Right ventricle myocardium inferior (tissue), 1 donor: ENCODE data around the gene SETD1A. TPM values are rescaled to one million over a fixed set of nuclear protein-coding genes. Genes with fewer than 3 reads are reported as not detected.
A peak's percentile ranks its signal among the peaks of the same experiment; 100 is the strongest.

ENCODE experiments used
- ATAC-seq: fragments of 200-7000 bp; cut with Tn5 transposase; one replicate; pipeline ENCODE4 v1.9.1; 2020; ENCODE audit warnings: mild to moderate bottlenecking, moderate library complexity
- DNase-seq: peaks from one replicate; pipeline ENCODE4 v3.0.0; 2021; ENCODE audit errors: missing footprints
- intact Hi-C: fragments of 100-400 bp; cut with DNase I; formaldehyde crosslinking; loops from one replicate; pipeline ENCODE4 v1.11.0; 2022
- total RNA-seq: library from RNA; stranded (reverse); fragmentation: NEBNext Ultra II Directional; extraction: Animal tissue kit (Norgen Biotek cat#: 25700); gene quantifications from one replicate; pipeline ENCODE4 v1.2.1, GENCODE V29; 2021
- donor health status: DM: no; HTN: yes; CAD: no; lungs with severe emphysema.

Gene SETD1A
- total RNA-seq, 1 donor from 2014 or later: 9.4 TPM

- ATAC-seq (no peak), DNase-seq (no peak)
- intact Hi-C loops: loop anchor here (5.0 kb wide), 2 partner anchors 396 to 471 kb away; partner anchors contain the start of gene ARMC5
Observed at GRCh38 chr16:30986129-30986991, 28.8 kb downstream of the SETD1A start.

- no peak for DNase-seq
- no peak for ATAC-seq
- intact Hi-C loops: loop anchor here (5.0 kb wide), 2 partner anchors 395 to 470 kb away; partner anchors contain the start of gene ARMC5
Observed at GRCh38 chr16:30987581-30988190, 30.1 kb downstream of the SETD1A start.

GRCh38 chr16:30989469-30990047, 32.0 kb downstream of the SETD1A start:
- intact Hi-C loops: loop anchor here (5.0 kb wide), 2 partner anchors 393 to 468 kb away; partner anchors contain the start of gene ARMC5
- ATAC-seq: no peak
- no peak for DNase-seq

- ATAC-seq: no peak
- intact Hi-C loops: no loop called here
Observed at GRCh38 chr16:30990105-30990504, 32.6 kb downstream of the SETD1A start.

GRCh38 chr16:30991052-30991451, 33.5 kb downstream of the SETD1A start:
- ATAC-seq (no peak), DNase-seq (no peak)
- intact Hi-C loops: no loop called here

More at GRCh38 chr16:30990105-30990504, 32.6 kb downstream of the SETD1A start:
- DNase-seq: no peak

GRCh38 chr16:30992276-30992780, 34.8 kb downstream of the SETD1A start:
- no peak for ATAC-seq
- intact Hi-C loops: no loop called here

DNA sequence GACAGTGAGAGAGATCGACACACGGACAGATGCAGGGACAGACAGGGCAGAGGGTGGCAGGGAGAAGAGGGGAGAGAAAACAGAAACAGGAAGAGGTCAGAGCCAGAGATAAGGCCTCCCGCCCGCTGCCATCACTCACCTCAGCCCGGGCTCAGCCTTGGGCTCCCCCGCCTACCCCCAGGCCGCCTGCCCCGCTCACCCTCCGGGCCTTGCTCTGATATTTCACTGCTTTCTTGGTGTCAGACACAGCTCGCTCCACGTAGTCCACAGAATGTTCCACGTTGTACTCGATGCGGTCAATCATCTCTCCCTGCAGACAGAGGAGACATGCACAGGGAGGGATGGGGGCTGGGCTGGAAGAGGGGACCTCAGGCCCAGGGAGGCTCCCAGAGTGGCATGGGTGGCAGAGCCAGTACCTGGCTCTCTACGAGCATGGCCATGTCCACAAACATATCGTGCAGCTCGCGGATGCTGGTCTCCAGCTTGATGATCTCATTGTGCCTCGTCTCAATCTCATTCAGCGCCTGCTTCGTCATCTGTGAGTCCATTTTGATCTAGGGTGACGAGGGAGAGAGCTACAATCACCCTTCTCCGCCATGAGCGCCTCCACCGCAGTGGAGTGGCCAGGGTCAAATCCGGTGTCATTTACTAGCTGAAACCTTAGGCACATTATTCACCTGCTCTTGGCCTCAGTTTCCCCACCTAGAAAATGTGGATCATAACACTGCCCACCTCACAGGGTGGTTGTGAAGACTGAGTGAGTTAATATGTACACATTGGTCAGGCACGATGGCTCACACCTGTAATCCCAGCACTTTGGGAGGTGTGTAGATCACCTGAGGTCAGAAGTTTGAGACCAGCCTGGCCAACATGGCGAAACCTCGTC, 35.6 kb downstream of the SETD1A start:
- DNase-seq (no peak), ATAC-seq (no peak)
- intact Hi-C loops: no loop called here

More at GRCh38 chr16:30992276-30992780, 34.8 kb downstream of the SETD1A start:
- DNase-seq: no peak

GRCh38 chr16:30995927-30996323, 38.4 kb downstream of the SETD1A start:
- no peak for DNase-seq
- intact Hi-C loops: loop anchor here (5.0 kb wide), 1 partner anchor 76 kb away; the partner anchor contains the start of genes ZNF646 and ZNF668
- ATAC-seq: no peak

DNA sequence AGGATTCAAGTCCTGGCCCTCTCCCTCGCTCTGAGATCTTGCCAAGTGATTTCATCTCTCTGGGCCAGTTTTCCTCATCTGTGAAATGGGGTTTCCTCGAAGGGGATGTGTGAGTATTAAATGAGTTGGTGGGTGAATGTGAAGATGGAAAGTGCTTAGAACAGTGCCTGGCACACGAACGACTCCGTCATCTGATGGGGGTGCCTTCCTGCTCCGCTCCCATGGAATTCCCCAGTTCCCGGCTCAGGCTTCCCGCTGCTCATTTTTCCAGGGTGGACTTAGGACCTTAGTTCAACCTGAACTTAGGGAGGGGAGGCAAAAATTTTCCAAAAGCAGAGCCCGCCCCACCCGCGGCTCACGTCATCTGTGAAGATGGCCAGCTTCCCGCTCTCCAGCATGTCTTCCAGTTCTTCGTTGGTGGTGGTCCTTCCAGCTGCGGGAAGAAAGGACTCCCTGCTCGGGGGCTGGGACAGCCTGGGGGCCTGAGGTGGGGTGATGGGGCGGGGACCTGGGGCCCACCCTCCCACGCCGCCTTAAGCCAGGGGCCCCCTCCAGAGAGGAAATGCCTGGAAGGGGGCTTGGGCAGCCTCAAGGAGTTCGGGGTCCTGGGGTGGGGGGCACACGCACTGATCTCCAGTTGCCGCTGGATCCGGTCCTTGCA, 38.9 kb downstream of the SETD1A start:
- ATAC-seq: peak; percentile 2
- intact Hi-C loops: loop anchor here (5.0 kb wide), 1 partner anchor 76 kb away; the partner anchor contains the start of genes ZNF646 and ZNF668
- no peak for DNase-seq

DNA sequence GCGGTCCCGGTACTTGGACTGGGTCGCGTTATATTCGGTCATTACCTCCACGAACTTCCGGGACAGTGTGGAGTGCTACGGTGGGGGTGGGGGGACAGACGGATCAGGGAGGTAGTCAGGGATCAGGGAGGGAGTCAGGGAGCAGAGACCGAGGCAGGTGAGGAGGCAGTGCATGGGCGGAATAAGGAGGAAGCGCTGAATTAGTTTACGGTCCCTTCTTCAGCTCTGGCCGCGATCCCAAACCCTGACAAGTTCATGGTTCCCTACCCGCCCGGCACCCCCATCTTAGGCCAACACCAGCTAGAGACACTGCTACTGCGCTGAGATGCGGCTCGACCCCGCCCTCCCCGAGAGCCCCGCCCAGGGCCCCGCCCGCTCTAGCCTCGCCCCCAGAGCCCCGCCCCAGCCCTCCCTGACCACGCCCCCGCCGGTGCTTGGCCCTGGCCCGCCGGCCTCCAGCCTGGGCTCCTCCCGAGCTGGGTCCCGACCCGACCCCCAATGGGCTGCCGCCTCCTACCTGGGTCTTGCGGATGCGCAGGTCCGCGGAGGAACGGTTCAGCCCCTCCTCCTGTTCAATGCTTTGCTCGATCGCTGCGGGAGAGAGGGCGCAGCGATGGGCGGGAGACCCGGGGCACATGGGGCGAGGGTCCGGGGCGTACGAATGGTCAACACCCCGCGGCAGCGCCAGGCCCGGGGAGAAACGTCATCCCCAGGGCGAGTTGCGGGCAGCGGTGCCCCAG, 39.6 kb downstream of the SETD1A start:
- DNase-seq (peak; percentile 92), ATAC-seq (peak; percentile 97)
- intact Hi-C loops: loop anchor here (5.0 kb wide), 1 partner anchor 75 kb away; the partner anchor contains the start of genes ZNF646 and ZNF668

GRCh38 chr16:30997725-30998711, 40.5 kb downstream of the SETD1A start:
- DNase-seq (no peak), ATAC-seq (peak; percentile 2)
- intact Hi-C loops: loop anchor here (5.0 kb wide), 1 partner anchor 74 kb away; the partner anchor contains the start of genes ZNF646 and ZNF668

GRCh38 chr16:30998852-30999761, 41.6 kb downstream of the SETD1A start:
- ATAC-seq (no peak), DNase-seq (no peak)
- intact Hi-C loops: loop anchor here (5.0 kb wide), 1 partner anchor 73 kb away; the partner anchor contains the start of genes ZNF646 and ZNF668

DNA sequence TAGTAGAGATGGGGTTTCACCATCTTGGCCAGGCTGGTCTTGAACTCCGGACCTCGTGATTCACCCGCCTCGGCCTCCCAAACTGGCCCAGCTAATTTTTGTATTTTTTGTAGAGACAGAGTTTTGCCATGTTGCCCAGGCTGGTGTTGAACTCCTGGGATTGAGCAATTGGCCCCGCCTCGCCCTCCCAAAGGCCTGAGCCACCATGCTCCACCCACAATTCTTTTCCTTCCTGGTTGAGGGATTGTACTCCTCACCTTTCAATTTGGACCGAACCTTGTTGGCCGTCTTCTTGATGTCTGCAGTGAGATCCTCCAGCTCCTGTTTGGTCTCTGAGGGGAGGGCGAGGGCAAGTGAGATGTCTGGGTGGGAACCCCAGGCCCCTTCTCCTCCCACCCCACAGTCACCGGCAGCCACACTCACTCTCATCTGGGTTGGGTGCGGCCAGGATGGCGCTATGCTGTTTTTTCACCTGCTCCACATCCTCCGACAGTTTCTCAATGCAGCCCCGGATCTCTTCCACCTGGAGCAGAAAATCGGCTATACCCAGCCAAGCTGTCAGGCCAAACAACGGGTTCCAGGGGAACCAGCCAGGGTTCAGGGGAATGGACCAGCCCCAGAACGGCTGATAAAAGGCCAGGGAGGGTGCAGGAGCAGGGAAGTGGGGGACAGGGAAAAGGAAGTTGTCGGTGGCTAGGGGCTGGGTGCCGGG, 43.3 kb downstream of the SETD1A start:
- DNase-seq: no peak
- intact Hi-C loops: no loop called here
- no peak for ATAC-seq
